ENCODE measurements around the gene MAPK8. TPM values are rescaled to one million over a fixed set of nuclear protein-coding genes. Genes with fewer than 3 reads are reported as not detected.

MAPK8 gene
- total RNA-seq, 1 experiment from 2014 or later, result 111 TPM

DNA sequence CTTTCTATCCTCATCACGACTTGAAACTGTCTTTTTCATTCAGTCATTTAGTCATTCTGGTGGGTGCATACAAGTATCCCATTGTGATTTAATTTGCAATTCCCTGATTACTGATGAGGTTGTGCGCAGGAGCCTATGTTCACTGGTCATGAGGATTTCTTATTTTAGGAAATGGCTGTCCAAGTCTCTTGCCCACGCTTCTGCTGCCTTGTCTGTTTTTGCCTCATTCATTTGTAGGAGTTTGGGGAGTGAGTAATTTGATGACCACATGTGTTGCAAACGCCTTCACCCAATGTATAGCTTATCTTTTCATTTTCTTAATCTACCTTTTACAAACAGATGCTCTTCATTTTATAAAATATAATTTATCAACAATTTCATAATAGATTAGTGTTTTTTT is 171.1 kb downstream of the MAPK8 start:
- Histone ChIP-seq H3K9me3 (replicated peaks) (no peaks in the 10 kb centered on the region), H3K27ac (no peak overlapping the region), H3K27me3 (replicated peaks) (no peaks in the 10 kb centered on the region), H3K36me3 (no peaks in the 10 kb centered on the region), H3K4me3 (no peak overlapping the region), H3K4me1 (replicated peaks) (no peaks in the 10 kb centered on the region)
- no peak for DNase-seq (ENCODE audit: low read depth in 1 of 2, low spot score in 2 of 2)

DNA sequence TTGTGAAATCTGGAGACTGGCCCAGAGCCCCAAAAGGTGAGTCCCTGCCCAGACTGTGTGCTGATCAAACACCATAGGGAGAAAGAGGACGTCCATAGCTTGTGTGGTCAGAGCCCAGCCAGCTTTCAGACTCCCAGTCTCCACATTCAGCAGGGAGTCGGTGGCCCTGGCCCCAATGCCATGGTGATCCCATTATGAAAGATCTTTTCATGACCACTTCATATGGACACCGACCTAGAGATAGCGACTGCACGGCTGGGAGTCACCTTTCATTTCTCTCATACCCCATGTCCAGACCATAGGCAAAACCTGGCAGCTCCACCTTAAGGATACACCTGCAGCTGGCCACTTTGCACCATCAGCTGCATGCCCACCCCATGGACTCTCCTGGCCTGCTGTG is 172.0 kb downstream of the MAPK8 start:
- Histone ChIP-seq H3K4me3 (no peak overlapping the region), H3K27ac (no peak overlapping the region), H3K4me1 (replicated peaks) (no peaks in the 10 kb centered on the region), H3K36me3 (no peaks in the 10 kb centered on the region), H3K9me3 (replicated peaks) (no peaks in the 10 kb centered on the region), H3K27me3 (replicated peaks) (no peaks in the 10 kb centered on the region)
- peak in 1 of 2 experiments; percentile 16 for DNase-seq (ENCODE audit: low read depth in 1 of 2, low spot score in 2 of 2)

DNA sequence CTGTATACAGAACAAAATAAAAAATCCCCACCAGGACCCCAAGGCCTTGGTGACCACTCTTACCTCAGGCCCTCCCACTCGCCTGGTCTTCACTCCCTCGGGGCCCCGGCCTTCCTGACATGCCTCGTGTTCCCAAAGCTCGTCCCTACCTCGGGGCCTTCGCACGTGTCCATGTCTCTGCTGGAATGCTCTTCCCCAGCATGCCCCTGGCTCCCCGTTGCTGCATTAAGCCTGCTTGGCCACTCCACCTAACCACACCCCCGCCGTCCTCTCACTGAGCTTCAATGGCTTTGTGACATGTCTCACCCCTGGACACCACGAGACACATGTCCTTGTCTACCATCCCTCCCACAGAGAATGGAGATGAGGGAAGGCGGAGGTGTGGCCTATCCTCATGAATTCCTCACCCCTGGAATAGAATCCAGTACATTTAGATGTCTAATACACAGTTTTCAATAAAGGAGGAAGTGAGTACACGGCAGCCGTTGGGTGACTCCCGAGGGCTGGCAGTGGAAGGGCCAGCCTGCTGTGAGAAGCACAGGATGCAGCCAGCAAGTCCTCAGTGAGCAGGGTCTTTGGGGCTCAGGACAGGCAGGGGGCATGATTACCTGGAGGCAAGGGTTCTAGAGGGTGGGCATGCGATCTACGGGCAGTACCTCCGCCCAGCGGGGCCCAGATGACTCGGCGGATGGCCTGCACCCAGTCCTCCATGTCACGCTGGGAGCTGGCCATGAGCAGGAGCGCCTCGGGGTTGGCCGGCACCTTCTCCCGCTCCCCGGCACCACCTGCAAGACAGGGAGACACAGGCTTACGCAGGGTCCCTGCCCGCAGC is 172.7 kb downstream of the MAPK8 start:
- Histone ChIP-seq H3K27ac (no peak overlapping the region), H3K27me3 (replicated peaks) (no peaks in the 10 kb centered on the region), H3K9me3 (replicated peaks) (no peaks in the 10 kb centered on the region), H3K4me3 (no peak overlapping the region), H3K4me1 (replicated peaks) (no peaks in the 10 kb centered on the region), H3K36me3 (no peaks in the 10 kb centered on the region)
- DNase-seq (ENCODE audit: low read depth in 1 of 2, low spot score in 2 of 2), result peak in 1 of 2 experiments; percentile 34

DNA sequence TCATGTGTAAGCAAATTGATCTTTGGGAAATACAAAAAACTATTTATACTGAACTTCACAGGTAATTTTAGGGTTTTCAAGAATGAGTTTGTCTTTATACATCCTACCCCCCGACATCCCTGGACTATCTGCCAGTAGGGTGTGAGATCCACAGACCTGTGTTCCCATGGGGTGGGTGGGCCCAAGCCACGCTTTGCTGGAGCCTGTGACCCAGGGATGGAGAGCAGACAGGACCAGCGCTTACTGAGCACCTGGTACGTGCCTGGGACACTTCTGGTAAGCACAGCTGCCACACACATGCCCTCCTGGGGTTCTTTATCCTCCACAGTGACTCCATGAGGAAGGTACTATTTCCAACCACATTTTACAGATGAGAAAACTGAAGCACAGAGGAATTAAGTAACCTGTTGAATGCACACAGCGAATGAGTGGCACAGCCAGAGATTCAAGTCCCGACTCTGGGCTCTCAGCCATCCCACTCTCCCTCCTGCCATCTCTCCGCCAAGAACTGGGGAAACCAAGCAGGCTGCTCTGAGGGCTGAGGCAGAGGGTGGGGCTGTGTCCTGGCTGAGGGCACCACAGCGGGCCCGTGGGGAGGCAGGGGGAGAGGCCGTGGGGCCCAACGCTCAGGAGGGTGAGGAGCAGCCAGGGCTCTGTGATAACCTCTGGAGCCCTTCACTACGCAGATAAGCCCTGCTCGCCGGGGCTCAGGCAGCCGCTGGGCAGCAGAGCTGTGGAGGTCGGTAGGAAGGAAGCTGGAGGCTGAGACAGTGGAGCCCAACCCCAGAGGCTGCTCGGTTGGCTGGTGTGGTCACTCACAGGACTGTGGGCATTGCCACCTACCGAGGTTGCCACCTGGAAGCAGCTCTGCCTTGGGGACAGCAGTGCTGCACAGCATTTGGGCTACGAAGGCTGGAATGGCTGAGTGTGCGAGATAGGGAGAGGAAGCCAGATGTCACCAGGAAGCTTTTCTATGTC is 174.2 kb downstream of the MAPK8 start:
- no peaks in the 10 kb centered on the region for H3K27me3 ChIP-seq (replicated peaks)
- H3K4me3 ChIP-seq, result no peak overlapping the region
- H3K9me3 ChIP-seq (replicated peaks), result no peaks in the 10 kb centered on the region
- DNase-seq (ENCODE audit: low read depth in 1 of 2, low spot score in 2 of 2), result peak in 1 of 2 experiments; percentile 36
- no peak overlapping the region for H3K27ac ChIP-seq
- no peaks in the 10 kb centered on the region for H3K36me3 ChIP-seq
- H3K4me1 ChIP-seq (replicated peaks), result no peaks in the 10 kb centered on the region

DNA sequence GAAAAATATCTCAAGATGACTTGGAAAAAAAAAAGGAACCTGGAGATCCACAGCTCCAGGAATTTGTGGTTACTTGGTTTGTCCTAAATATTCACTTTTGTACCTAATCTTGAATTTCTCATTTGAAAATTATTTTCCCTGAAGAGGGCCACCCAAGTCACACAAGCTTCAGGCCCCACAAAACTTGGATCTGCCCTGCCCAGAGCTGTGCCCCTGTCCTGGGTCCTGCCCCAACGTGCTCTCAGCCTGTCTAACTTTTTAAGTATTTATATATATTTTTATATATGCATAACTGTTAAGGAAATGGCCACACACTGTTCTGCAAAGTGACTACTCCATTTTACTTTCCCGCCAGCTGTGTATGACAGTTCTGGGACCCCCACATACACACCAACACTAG is 174.9 kb downstream of the MAPK8 start:
- Histone ChIP-seq H3K4me1 (replicated peaks) (no peaks in the 10 kb centered on the region), H3K4me3 (no peak overlapping the region), H3K27me3 (replicated peaks) (no peaks in the 10 kb centered on the region), H3K27ac (no peak overlapping the region), H3K9me3 (replicated peaks) (no peaks in the 10 kb centered on the region), H3K36me3 (no peaks in the 10 kb centered on the region)
- no peak for DNase-seq (ENCODE audit: low read depth in 1 of 2, low spot score in 2 of 2)

DNA sequence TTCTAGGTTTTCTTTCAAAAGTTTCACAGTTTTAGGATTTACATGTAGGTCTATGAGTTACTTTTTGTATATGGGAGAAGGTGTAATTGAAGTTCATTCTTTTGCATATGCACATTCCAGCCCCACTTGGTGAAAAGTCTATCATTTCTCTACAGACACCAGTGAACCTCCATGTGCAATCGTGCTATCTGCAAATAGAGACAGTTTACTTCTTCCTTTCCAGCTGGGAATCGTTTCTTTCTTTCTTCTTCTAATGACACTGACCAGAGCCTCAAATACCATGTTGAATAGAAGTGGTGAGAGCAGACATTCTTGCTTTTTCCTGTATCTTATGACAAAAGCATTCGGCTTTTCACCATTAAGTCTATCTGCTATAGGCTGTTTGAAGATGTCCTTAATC is 175.7 kb downstream of the MAPK8 start:
- H3K27me3 ChIP-seq (replicated peaks), result no peaks in the 10 kb centered on the region
- H3K4me1 ChIP-seq (replicated peaks), result no peaks in the 10 kb centered on the region
- no peaks in the 10 kb centered on the region for H3K9me3 ChIP-seq (replicated peaks)
- no peak for DNase-seq (ENCODE audit: low read depth in 1 of 2, low spot score in 2 of 2)
- no peaks in the 10 kb centered on the region for H3K36me3 ChIP-seq
- no peak overlapping the region for H3K27ac ChIP-seq
- no peak overlapping the region for H3K4me3 ChIP-seq

DNA sequence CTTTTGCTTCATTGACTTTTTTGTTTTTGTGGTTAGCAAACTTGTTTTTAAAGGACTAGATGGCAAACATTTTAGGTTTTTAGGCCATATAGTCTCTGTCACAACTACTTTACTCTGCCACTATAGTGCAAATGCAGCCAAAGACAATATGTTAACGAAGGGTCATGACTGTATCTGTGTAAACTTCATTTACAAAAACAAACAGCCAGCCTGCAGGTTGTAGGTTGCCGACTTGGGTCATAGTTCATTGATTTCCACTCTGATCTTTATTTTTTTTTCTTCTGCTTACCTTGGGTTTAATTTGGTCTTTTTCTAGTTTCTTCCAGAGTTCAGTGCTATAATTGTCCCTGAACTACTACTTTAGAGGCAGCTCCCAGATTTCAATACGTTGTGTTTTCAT is 178.4 kb downstream of the MAPK8 start:
- no peak for DNase-seq (ENCODE audit: low read depth in 1 of 2, low spot score in 2 of 2)
- no peaks in the 10 kb centered on the region for H3K36me3 ChIP-seq
- H3K27ac ChIP-seq, result no peak overlapping the region
- no peak overlapping the region for H3K4me3 ChIP-seq
- H3K9me3 ChIP-seq (replicated peaks), result no peaks in the 10 kb centered on the region
- H3K4me1 ChIP-seq (replicated peaks), result no peaks in the 10 kb centered on the region
- no peaks in the 10 kb centered on the region for H3K27me3 ChIP-seq (replicated peaks)

DNA sequence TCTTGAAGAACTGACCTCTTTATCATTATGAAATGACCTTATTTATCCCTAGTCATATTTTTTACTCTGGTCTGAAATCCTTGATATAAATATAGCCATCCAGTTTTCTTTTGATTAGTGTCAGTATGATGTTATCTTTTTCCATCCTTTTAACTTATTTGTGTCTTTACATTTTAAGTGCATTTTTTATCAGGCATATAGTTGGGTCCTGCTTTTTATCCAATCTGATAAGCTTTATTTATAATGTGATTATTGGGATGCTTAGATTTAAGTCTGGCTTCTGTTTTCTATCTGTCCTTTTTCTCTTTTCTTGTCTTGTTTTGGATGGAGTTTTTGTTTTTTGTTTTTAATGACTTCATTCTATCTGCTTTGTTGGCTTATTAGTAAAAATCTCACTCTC is 179.2 kb downstream of the MAPK8 start:
- DNase-seq (ENCODE audit: low read depth in 1 of 2, low spot score in 2 of 2), result no peak
- H3K4me1 ChIP-seq (replicated peaks), result no peaks in the 10 kb centered on the region
- no peak overlapping the region for H3K27ac ChIP-seq
- H3K36me3 ChIP-seq, result no peaks in the 10 kb centered on the region
- H3K27me3 ChIP-seq (replicated peaks), result no peaks in the 10 kb centered on the region
- no peaks in the 10 kb centered on the region for H3K9me3 ChIP-seq (replicated peaks)
- no peak overlapping the region for H3K4me3 ChIP-seq

DNA sequence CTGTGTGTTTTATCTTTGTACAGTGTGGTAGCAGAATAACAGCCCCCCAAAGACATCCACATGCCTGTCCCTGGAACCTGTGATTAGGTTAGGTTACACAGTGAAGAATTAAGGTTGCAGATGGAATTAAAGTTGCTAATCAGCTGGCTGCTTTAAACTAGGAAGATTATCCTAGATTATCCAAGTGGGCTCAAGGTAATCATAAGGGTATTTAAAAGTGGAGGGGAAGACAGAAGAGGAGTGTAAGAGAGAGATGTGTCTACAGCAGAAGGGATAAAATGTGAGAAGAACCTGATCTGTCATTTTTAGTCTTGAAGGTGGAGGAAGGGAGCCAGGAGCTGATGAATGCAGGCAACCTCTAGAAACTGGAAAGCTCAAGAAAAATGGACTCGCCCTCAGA is 180.8 kb downstream of the MAPK8 start:
- Histone ChIP-seq H3K27me3 (replicated peaks) (no peaks in the 10 kb centered on the region), H3K27ac (no peak overlapping the region), H3K36me3 (no peaks in the 10 kb centered on the region), H3K4me3 (no peak overlapping the region), H3K9me3 (replicated peaks) (no peaks in the 10 kb centered on the region), H3K4me1 (replicated peaks) (no peaks in the 10 kb centered on the region)
- no peak for DNase-seq (ENCODE audit: low read depth in 1 of 2, low spot score in 2 of 2)

Other genes with a start within 250 kb of the MAPK8 start
- 0.03 TPM in 1 of 2 replicates, not detected in the other for gene FRMPD2, start 32.0 kb upstream of the MAPK8 start, total RNA-seq (2014; rRNA removed; shearing (Covaris generic))